ENCODE results near the gene APOL2. TPM values are rescaled to one million over a fixed set of nuclear protein-coding genes. Genes with fewer than 3 reads are reported as not detected.

Gene APOL2
- total and polyA plus RNA-seq, 10 of the 15 experiments (the other 5 are each of a cell fraction or from before 2014, with no cell fraction given) = 4.4 to 39.9 (median 25.0) TPM

GRCh38 chr22:36184433-36185025 lies 54.8 kb downstream of the APOL2 start:
- H3K9me3 ChIP-seq (replicated peaks; ENCODE audit: control insufficient read depth, insufficient read depth, low read length) = no peaks in the 10 kb centered on the region
- H3K4me1 ChIP-seq (ENCODE audit: control insufficient read depth, insufficient read depth, low read length) = no peaks in the 10 kb centered on the region
- no peak overlapping the region for H3K4me2 ChIP-seq (ENCODE audit: control insufficient read depth, insufficient read depth)
- H2AFZ ChIP-seq (ENCODE audit: control insufficient read depth, low read depth, low read length) = no peak overlapping the region
- no peak for DNase-seq (ENCODE audit: low read depth, low spot score)
- BruUV-seq (replicated peaks) = no TSS peak
- intact Hi-C loops (cut with micrococcal nuclease; ENCODE audit: unreplicated experiment) = no loop called here
- TF ChIP-seq ZBTB4 (CRISPR knock-in tag; IDR thresholded peaks at IDR 0.05) = no peak
- no peak for TF ChIP-seq SREBF1 (IDR thresholded peaks at IDR 0.05; ENCODE audit: low read length)
- no peak for TF ChIP-seq NR2F1 (conservative IDR thresholded peaks at IDR 0.05)
- TF ChIP-seq USF1 (IDR thresholded peaks at IDR 0.05; ENCODE audit: borderline replicate concordance, extremely low read length, insufficient read depth, low read depth, low read length) = no peak
- TF ChIP-seq FOXK2 (IDR thresholded peaks at IDR 0.05) = no peak
- no peak for TF ChIP-seq EED (IDR thresholded peaks at IDR 0.05; ENCODE audit: low read depth)
- no peak for TF ChIP-seq STAT3 (IDR thresholded peaks at IDR 0.05; ENCODE audit: low read depth, low read length)
- no peak for TF ChIP-seq MEF2A (IDR thresholded peaks at IDR 0.05; ENCODE audit: insufficient read depth, low read depth, low read length)
- TF ChIP-seq IRF3 (IDR thresholded peaks at IDR 0.05) = no peak
- TF ChIP-seq NFIC (IDR thresholded peaks at IDR 0.05; ENCODE audit: low read depth, low read length) = no peak
- TF ChIP-seq RFX5 (IDR thresholded peaks at IDR 0.05; ENCODE audit: low read depth, low read length) = no peak
- TF ChIP-seq GATAD2B (conservative IDR thresholded peaks at IDR 0.05; ENCODE audit: low read depth) = no peak
- TF ChIP-seq SUZ12 (IDR thresholded peaks at IDR 0.05; ENCODE audit: unreplicated experiment) = no peak
- no peak for TF ChIP-seq IKZF1 (conservative IDR thresholded peaks at IDR 0.05)
- TF ChIP-seq MTA3 (IDR thresholded peaks at IDR 0.05; ENCODE audit: borderline replicate concordance, low read length) = no peak
- H3K79me2 ChIP-seq (ENCODE audit: control insufficient read depth, insufficient read depth, low read length) = no peaks in the 10 kb centered on the region
- CTCF ChIA-PET = interaction anchor here (0.8 kb wide), 1 partner anchor 118 kb away, joined by 3 read pairs; no protein-coding TSS in a partner anchor
- in situ Hi-C loops (cut with MboI) = loop anchor here (5.0 kb wide), 1 partner anchor 42 kb away; no protein-coding TSS in a partner anchor
- FAIRE-seq = no peak
- POLR2A ChIA-PET = no interaction called here
- H3K4me3 ChIP-seq = no peak overlapping the region
- WGBS (ENCODE audit: insufficient coverage, insufficient replicate concordance, low lambda C conversion rate, missing lambda C conversion rate) = 71% methylated on average over 10 of the region's 10 CpGs
- H4K20me1 ChIP-seq (ENCODE audit: control insufficient read depth, insufficient read depth) = no peaks in the 10 kb centered on the region
- no peak overlapping the region for H3K27ac ChIP-seq (ENCODE audit: control insufficient read depth, insufficient read depth)
- SMC1A ChIA-PET (ENCODE audit: uncharacterized antibody, unreplicated experiment) = interaction anchor here (11.2 kb wide), 1 partner anchor 23 kb away, joined by 154 read pairs; the partner anchor contains the start of gene APOL3
- H3K27me3 ChIP-seq (replicated peaks in 1 of 2; ENCODE audit: control insufficient read depth in 2 of 2, insufficient read depth in 2 of 2, low read length in 1 of 2) = no peaks in the 10 kb centered on the region; a peak in 1 of 4 replicates
- H3K36me3 ChIP-seq (ENCODE audit: control insufficient read depth in 2 of 2, insufficient read depth in 2 of 2, low read length in 1 of 2) = no peaks in the 10 kb centered on the region
- no peak for ATAC-seq
- RAD21 ChIA-PET (ENCODE audit: unreplicated experiment) = no interaction called here
- H3K9ac ChIP-seq (ENCODE audit: control insufficient read depth, insufficient read depth, low read length) = no peak overlapping the region
